ENCODE measurements around the gene AMH. TPM values are rescaled to one million over a fixed set of nuclear protein-coding genes. Genes with fewer than 3 reads are reported as not detected.

Gene AMH
- total RNA-seq, 1 experiment from 2014 or later: 42.8 TPM

DNA sequence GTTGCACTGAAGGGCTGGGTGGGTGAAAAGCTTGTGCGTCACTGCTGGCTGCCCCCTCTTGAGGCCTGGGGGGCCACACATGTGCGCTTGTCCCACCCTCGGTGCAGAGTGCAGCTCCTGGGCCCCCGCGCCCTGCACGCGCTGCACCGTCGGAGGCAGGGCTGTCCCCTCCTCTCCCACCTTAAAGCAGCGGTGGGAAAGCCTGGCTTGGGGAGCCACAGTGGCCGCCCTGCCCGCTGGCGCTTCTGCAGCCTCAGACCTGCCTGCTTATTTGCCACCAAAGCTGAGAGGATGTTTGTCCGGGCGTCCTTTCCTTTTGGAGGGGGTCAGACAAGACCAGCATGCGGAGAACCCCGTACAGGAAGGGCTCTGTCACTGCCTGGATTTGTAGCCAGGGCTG is 39.7 kb upstream of the AMH start:
- CTCF ChIA-PET: no interaction called here
- no peaks in the 10 kb centered on the region for H3K9me2 ChIP-seq (ENCODE audit: insufficient read depth)
- H3K9ac ChIP-seq (ENCODE audit: low read length): no peak overlapping the region
- RAD21 ChIA-PET (ENCODE audit: low non-redundant PET in 1 of 2, low total read pairs in 2 of 2, uncharacterized antibody in 2 of 2, unreplicated experiment in 2 of 2): no interaction called here
- no peaks in the 10 kb centered on the region for H3K4me1 ChIP-seq (ENCODE audit: control insufficient read depth in 1 of 2, insufficient read depth in 2 of 2, low read length in 2 of 2)
- POLR2A ChIA-PET: no interaction called here
- no peaks in the 10 kb centered on the region for H3K9me3 ChIP-seq (ENCODE audit: control insufficient read depth in 1 of 2, insufficient read depth in 1 of 2, low read depth in 1 of 2, low read length in 2 of 2)
- H3K4me3 ChIP-seq (replicated peaks in 1 of 2; ENCODE audit: low read depth in 1 of 2, low read length in 2 of 2): no peak overlapping the region
- H4K20me1 ChIP-seq (ENCODE audit: insufficient read depth): no peaks in the 10 kb centered on the region
- peaks cover 10% of the 10 kb centered on the region; the same call in 1 of the 2 replicates for H3K79me2 ChIP-seq (ENCODE audit: insufficient read depth, low read length)
- no peak overlapping the region for H2AFZ ChIP-seq (ENCODE audit: low read depth, low read length, poor library complexity, severe bottlenecking)
- no peak for TF ChIP-seq CTCF (IDR thresholded peaks at IDR 0.05 in 2 of 3, conservative IDR thresholded peaks at IDR 0.05 in 1 of 3; ENCODE audit: borderline replicate concordance in 1 of 3, insufficient read depth in 1 of 3, low read depth in 2 of 3, low read length in 2 of 3)
- no peak overlapping the region for H3K27ac ChIP-seq (ENCODE audit: low read depth, low read length)
- peaks cover 21 to 63% of the 10 kb centered on the region in 2 experiments; a peak in 3 of 4 replicates for H3K36me3 ChIP-seq (ENCODE audit: control insufficient read depth in 1 of 2, insufficient read depth in 2 of 2, low read length in 2 of 2)
- intact Hi-C loops (cut with micrococcal nuclease): no loop called here
- ATAC-seq (no peak), DNase-seq (ENCODE audit: low read depth, low spot score) (no peak)
- H3K27me3 ChIP-seq (ENCODE audit: insufficient read depth, low read length): no peaks in the 10 kb centered on the region
- no peak overlapping the region for H3K4me2 ChIP-seq (ENCODE audit: low read length)
- no TSS peak for BruUV-seq (replicated peaks)

- no peak for TF ChIP-seq SIN3A (IDR thresholded peaks at IDR 0.05; ENCODE audit: low read depth)
- TF ChIP-seq CBX3 (IDR thresholded peaks at IDR 0.05; ENCODE audit: low read depth): no peak
- TF ChIP-seq POLR2A (IDR thresholded peaks at IDR 0.05; ENCODE audit: borderline replicate concordance, extremely low read depth, insufficient read depth, insufficient read length): no peak
- no peak for TF ChIP-seq POLR2AphosphoS5 (IDR thresholded peaks at IDR 0.05; ENCODE audit: low read depth, low read length)
Measured at GRCh38 chr19:2210206-2210605, 38.9 kb upstream of the AMH start.

More at GRCh38 chr19:2210206-2210605, 38.9 kb upstream of the AMH start:
- Histone ChIP-seq H3K9me3 (ENCODE audit: control insufficient read depth in 1 of 2, insufficient read depth in 1 of 2, low read depth in 1 of 2, low read length in 2 of 2) (no peaks in the 10 kb centered on the region), H3K4me2 (ENCODE audit: low read length) (no peak overlapping the region), H3K27me3 (ENCODE audit: insufficient read depth, low read length) (no peaks in the 10 kb centered on the region), H3K36me3 (ENCODE audit: control insufficient read depth in 1 of 2, insufficient read depth in 2 of 2, low read length in 2 of 2) (peaks cover 24 to 68% of the 10 kb centered on the region in 2 experiments; a peak in 3 of 4 replicates), H3K4me1 (ENCODE audit: control insufficient read depth in 1 of 2, insufficient read depth in 2 of 2, low read length in 2 of 2) (no peaks in the 10 kb centered on the region), H3K9me2 (ENCODE audit: insufficient read depth) (no peaks in the 10 kb centered on the region), H4K20me1 (ENCODE audit: insufficient read depth) (no peaks in the 10 kb centered on the region), H3K9ac (ENCODE audit: low read length) (no peak overlapping the region), H3K4me3 (replicated peaks in 1 of 2; ENCODE audit: low read depth in 1 of 2, low read length in 2 of 2) (no peak overlapping the region), H3K27ac (ENCODE audit: low read depth, low read length) (no peak overlapping the region), H3K79me2 (ENCODE audit: insufficient read depth, low read length) (peaks cover 10% of the 10 kb centered on the region; the same call in 1 of the 2 replicates), H2AFZ (ENCODE audit: low read depth, low read length, poor library complexity, severe bottlenecking) (no peak overlapping the region)
- ChIA-PET RAD21 (ENCODE audit: low non-redundant PET in 1 of 2, low total read pairs in 2 of 2, uncharacterized antibody in 2 of 2, unreplicated experiment in 2 of 2) (no interaction called here), POLR2A (no interaction called here), CTCF (no interaction called here)
- no TSS peak for BruUV-seq (replicated peaks)
- DNase-seq (ENCODE audit: low read depth, low spot score) (no peak), ATAC-seq (no peak)
- intact Hi-C loops (cut with micrococcal nuclease): no loop called here

Measured in HCT116 (cell line).